NOMO-1 treated with DMSO at 0.1 percent for 48 hours (cell line): ENCODE measurements around the gene KIRREL1.

Experiments used
- DNase-seq: peaks from one replicate; lab custom pipeline; 2025; ENCODE audit not compliant: unreplicated experiment; lab: John Stamatoyannopoulos, UW

Gene KIRREL1

GRCh38 chr1:158005224-158005623 is 11.8 kb downstream of the KIRREL1 start:
- DNase-seq, result no peak

- no peak for DNase-seq
These were observed 13.7 kb downstream of the KIRREL1 start for GRCh38 chr1:158007180-158007579.

GRCh38 chr1:158007667-158008386 is 14.4 kb downstream of the KIRREL1 start:
- no peak for DNase-seq

- no peak for DNase-seq
These were observed 15.2 kb downstream of the KIRREL1 start for GRCh38 chr1:158008630-158009029.

GRCh38 chr1:158011714-158012113 is 18.3 kb downstream of the KIRREL1 start:
- DNase-seq, result no peak

DNA sequence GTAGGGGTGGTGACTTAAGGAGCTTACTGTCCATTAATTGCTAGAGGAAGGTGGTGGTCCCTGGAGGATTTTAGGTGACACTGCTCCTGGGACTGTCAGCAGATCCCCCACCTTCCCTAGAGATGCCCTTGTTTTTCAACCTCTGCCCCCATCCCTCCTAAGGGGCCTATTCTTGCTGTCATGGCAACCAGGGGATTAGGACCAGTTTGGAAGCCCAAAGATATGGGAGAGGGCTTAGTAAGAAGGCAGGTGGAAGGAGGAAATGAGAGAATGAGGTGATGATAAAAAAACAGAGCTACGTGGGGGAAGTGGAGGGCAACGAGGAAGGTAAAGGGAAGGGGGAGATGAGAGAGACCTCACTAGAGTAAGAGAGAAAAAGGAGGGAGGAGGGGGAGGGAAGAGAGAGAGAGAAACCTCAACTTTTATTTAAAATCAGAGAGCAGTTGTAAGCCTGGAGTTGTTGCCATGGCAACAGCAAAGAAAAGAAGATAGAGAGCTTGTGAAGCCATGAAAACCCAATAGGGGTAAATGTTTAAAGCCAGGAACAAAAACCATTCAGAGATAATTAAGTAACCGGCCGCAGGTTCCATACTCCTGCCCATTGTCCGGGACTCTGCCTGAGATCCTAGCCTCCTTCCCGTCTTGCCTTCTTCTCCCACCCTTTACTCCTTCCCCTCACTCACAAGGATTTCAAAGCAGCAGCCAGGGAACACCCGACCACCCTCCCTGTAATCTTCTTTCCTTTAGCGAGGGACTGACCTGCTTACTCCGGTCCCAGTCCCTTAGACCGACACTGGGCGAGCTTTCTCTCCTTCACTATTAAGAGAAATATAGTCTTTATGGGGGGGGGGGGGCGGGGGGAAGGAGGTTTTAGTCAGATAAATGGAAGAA is 20.6 kb downstream of the KIRREL1 start:
- no peak for DNase-seq

GRCh38 chr1:158014731-158015320 is 21.4 kb downstream of the KIRREL1 start:
- DNase-seq, result no peak

- peak; percentile 9 for DNase-seq
These were observed 23.3 kb downstream of the KIRREL1 start for GRCh38 chr1:158016651-158017335.

DNA sequence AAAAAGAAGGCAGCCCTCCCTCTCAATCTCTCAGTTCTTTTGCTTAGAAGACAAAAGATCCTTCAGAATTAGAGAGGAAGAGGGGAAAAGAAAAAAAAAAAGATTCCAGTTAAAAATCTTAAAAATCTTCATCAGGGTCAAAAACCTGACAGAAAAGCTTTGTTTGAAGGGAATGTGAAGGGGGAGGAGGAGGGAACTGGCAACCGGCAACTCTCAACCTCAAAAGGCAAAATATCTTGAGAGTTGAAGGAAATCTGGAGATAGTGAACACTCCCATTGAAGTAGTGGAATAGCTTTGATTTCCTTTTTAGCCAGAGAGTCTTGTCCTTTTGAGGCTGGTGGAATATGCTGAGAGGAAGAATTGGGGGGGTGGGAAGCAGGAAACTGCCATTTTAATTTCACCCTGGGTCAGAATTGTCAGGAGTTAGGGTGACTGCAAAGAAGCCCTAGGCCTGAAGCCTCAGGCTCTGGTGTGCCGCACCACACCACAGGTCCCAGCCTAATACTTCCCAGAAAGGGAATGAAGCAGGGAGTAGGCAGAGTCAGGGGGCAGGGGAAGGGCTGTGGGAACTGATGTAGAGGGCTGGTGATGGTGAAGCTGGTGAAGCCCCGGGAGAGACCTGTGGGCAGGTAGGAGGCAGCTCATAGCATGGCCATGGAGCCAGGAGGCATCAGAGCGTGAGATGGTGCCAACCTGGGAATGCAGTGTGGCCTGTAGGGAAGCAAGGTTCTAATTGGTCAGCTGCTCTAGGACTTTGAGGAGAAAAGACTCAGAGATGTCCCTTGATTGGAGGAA is 24.6 kb downstream of the KIRREL1 start:
- no peak for DNase-seq

DNA sequence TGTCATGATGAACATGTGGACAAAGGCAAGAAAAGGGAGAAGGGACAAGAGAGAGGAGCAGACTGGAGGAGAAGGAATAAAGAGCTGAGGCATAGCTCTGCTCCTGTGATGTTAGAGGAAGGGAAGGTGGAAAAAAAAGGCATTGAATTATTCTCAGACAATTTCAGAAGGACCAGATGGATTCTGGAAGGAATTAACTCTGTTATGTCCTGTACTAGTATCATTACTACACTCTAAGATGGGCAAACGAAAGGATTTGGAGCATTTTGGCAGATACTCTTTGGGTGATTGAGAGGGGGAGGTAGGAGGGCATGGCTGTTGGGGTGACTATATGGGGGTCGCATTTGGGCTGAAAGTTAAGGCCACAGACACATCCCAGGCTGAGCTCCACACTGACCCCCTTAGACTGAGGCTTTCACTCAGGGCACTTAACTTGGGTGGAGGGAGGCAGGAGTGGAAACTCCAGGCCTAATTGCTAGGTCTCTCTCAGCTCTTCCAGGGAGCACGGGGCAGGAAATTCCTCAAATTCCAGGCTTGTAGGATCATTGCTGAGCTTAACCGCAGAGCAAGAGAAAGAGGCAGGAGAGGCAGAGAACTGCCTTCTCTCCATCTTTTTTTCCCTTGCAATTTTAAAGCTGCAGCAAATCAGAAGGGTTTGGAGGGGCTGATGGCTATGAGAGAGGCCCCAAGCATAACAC is 25.9 kb downstream of the KIRREL1 start:
- no peak for DNase-seq

GRCh38 chr1:158020259-158020885 is 26.9 kb downstream of the KIRREL1 start:
- no peak for DNase-seq

- peak; percentile 31 for DNase-seq
These were observed 27.6 kb downstream of the KIRREL1 start for GRCh38 chr1:158020886-158021620.

- no peak for DNase-seq
These were observed 28.3 kb downstream of the KIRREL1 start for GRCh38 chr1:158021721-158022120.

DNA sequence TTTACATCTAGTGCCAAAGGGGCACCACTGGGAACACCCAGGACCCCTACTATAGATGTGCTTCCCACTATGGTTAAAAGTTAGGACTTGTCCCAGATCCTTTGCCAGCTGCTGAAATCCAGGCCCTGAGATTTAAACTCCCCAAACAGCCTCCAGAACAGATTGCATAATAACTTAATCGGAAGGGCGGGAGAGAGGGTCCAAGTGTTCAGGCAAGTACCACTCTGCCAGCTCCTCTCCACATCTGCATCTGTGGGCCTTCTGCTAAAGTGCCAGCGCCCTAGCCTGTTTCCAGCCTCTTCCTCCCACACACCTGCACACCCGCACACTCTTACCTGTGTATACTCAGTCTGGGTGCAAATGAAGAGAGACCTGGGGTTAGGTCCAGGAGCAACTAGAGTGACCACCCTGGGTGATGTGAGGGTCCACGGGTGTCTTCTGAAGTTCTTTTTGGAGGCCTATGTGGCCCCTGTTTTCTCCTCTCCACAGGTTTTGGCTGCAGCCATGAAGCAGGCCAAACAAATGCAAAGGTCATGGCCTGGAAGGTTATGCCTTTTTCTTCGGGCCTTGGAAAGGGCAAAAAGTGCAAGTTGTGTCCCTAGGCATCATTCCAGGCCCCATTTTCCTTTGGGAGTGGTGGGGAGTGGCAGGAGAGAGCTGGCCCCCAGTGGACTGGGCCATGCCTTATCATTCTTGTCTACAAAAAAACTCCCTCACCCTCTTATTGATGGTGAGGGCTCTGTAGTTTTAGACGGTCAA is 29.3 kb downstream of the KIRREL1 start:
- DNase-seq, result no peak

- no peak for DNase-seq
These were observed 31.3 kb downstream of the KIRREL1 start for GRCh38 chr1:158024737-158025136.

DNA sequence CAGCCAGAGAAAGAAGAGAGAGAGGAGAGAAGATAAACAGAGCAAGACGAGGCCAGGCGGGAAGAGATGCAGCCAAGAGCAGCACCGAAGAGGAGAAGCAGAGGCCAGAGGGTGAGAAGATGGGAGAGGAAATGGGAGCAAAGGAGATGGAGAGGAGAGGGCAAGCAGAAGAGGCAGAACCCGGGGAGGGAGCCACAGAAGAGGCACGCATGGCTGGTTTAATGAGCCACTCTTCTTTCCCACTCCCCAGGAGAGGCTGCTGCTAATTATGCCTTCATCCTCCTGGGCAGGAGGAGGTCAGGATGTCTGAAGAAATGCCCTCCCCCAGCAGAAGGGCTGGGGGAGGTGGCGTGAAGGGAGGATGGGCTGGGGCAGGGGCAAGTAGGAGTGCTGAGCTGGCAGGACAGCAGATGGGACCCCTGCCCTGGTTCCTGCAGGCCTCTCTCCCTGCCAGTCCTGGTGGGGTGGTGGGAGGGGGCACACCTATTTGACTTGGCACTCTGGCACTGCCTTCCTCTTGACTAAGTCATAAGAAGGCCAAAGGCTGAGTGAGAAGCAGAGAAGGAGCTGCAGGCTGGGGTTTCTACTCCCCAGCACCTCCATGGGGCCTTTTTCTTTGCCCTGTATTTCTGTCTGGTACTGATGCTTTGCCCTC is 32.3 kb downstream of the KIRREL1 start:
- DNase-seq, result no peak

DNA sequence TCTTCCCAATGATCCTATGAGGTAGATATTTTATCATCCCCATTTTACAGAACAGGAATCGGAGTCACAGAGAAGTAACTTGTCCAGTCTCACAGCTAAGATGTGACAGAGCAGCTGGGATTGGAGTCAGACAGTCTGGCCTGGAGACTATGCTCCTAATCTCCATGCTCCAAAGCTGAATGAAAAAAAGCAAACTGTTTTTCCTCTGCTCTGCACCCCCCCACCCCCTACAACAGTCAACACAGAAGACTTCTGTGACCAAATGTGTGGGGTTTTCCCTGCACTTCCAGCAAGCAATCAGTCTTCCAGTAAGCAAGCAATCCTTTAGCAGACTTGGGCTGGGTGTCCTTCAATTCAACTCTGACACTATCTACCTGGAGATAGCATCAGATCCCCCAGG is 33.2 kb downstream of the KIRREL1 start:
- DNase-seq, result no peak

GRCh38 chr1:158027508-158027907 is 34.1 kb downstream of the KIRREL1 start:
- DNase-seq, result no peak
